GM12864 (cell line): ENCODE measurements around the gene FARP1.

Experiments used
- DNase-seq: peaks from one replicate; pipeline ENCODE4 v3.0.0-alpha.2; 2011; ENCODE audit warnings: low read depth
- H3K4me3 ChIP-seq: 2 replicates; pipeline ENCODE4 v1.5.1; 2011; ENCODE audit warnings: mild to moderate bottlenecking, low read depth, low read length, control low read depth
- CTCF ChIP-seq: IDR thresholded peaks from 2 replicates; pipeline ENCODE4 v1.5.1; 2011; ENCODE audit warnings: low read depth, mild to moderate bottlenecking, moderate library complexity, low read length, control low read depth, inconsistent platforms; ENCODE audit errors: missing control alignments

FARP1 gene

GRCh38 chr13:98207416-98207815, 64.5 kb downstream of the FARP1 start:
- TF ChIP-seq CTCF, result no peak
- DNase-seq, result no peak
- H3K4me3 ChIP-seq, result no peak overlapping the region

GRCh38 chr13:98208606-98209005, 65.7 kb downstream of the FARP1 start:
- H3K4me3 ChIP-seq, result no peak overlapping the region
- no peak for TF ChIP-seq CTCF

GRCh38 chr13:98212763-98213162, 69.9 kb downstream of the FARP1 start:
- no peak overlapping the region for H3K4me3 ChIP-seq
- DNase-seq, result no peak
- no peak for TF ChIP-seq CTCF

More at GRCh38 chr13:98208606-98209005, 65.7 kb downstream of the FARP1 start:
- DNase-seq, result no peak

GRCh38 chr13:98213354-98213753, 70.5 kb downstream of the FARP1 start:
- DNase-seq, result no peak
- H3K4me3 ChIP-seq, result no peak overlapping the region
- TF ChIP-seq CTCF, result no peak

GRCh38 chr13:98214008-98214643, 71.2 kb downstream of the FARP1 start:
- no peak for TF ChIP-seq CTCF
- no peak for DNase-seq
- no peak overlapping the region for H3K4me3 ChIP-seq

- no peak for DNase-seq
- H3K4me3 ChIP-seq, result no peak overlapping the region
- no peak for TF ChIP-seq CTCF
These were observed 71.8 kb downstream of the FARP1 start for GRCh38 chr13:98214707-98215106.

- no peak overlapping the region for H3K4me3 ChIP-seq
- TF ChIP-seq CTCF, result no peak
- no peak for DNase-seq
These were observed 72.6 kb downstream of the FARP1 start for GRCh38 chr13:98215508-98215907.
